KMS-11 (cell line): ENCODE results near the gene PDCD1.

Experiments used
- H2AFZ ChIP-seq: fragments of 200-600 bp; sonication (generic); 2 replicates; pipeline ENCODE4 v1.6.1; 2016; ENCODE audit warnings: antibody characterized with exemption, mixed run types, low read depth
- H3K27ac ChIP-seq: fragments of 200-600 bp; sonication (generic); 2 replicates; pipeline ENCODE4 v1.6.1; 2016; ENCODE audit warnings: mild to moderate bottlenecking, mixed run types
- H3K27me3 ChIP-seq: fragments of 200-600 bp; sonication (generic); 2 replicates; pipeline ENCODE4 v1.6.1; 2017; ENCODE audit warnings: mild to moderate bottlenecking, low read depth, mixed run types, moderate library complexity; ENCODE audit not compliant: insufficient read depth
- H3K36me3 ChIP-seq: fragments of 200-600 bp; sonication (generic); 2 replicates; pipeline ENCODE4 v1.6.1; 2017; ENCODE audit warnings: mild to moderate bottlenecking, mixed run types; ENCODE audit not compliant: insufficient read depth
- H3K4me1 ChIP-seq: fragments of 200-600 bp; sonication (generic); 2 replicates; pipeline ENCODE4 v1.6.1; 2016; ENCODE audit warnings: mild to moderate bottlenecking, low read depth, mixed run types; ENCODE audit not compliant: poor library complexity, severe bottlenecking
- H3K4me2 ChIP-seq: fragments of 200-600 bp; sonication (generic); 2 replicates; pipeline ENCODE4 v1.7.0; 2016; ENCODE audit warnings: mild to moderate bottlenecking, mixed run types
- H3K4me3 ChIP-seq: fragments of 200-600 bp; sonication (generic); IDR thresholded peaks from 2 replicates; pipeline ENCODE4 v1.6.1; 2017; ENCODE audit warnings: low read depth, low read length, mixed read lengths; ENCODE audit not compliant: insufficient read depth
- H3K79me2 ChIP-seq: fragments of 200-600 bp; sonication (generic); 2 replicates; pipeline ENCODE4 v1.6.1; 2016; ENCODE audit warnings: low read depth, mixed run types; ENCODE audit not compliant: insufficient read depth
- H3K9ac ChIP-seq: fragments of 200-600 bp; sonication (generic); 2 replicates; pipeline ENCODE4 v1.6.1; 2016; ENCODE audit warnings: mild to moderate bottlenecking, mixed run types
- H4K20me1 ChIP-seq: fragments of 200-600 bp; sonication (generic); 2 replicates; pipeline ENCODE4 v1.6.1; 2016; ENCODE audit warnings: mild to moderate bottlenecking, mixed run types; ENCODE audit not compliant: insufficient read depth
- CTCF ChIP-seq: fragments of 200-600 bp; sonication (generic); conservative IDR thresholded peaks from 2 replicates; pipeline ENCODE4 v1.6.1; 2017; ENCODE audit warnings: low read depth, mild to moderate bottlenecking, antibody characterized with exemption, low read length, moderate library complexity, mixed read lengths

PDCD1 gene

GRCh38 chr2:241874277-241874925 lies 15.7 kb upstream of the PDCD1 start:
- no peak overlapping the region for H2AFZ ChIP-seq
- H3K27ac ChIP-seq = no peak overlapping the region
- no peaks in the 10 kb centered on the region for H3K36me3 ChIP-seq
- H3K4me3 ChIP-seq = no peak overlapping the region
- H3K27me3 ChIP-seq = peaks cover 12% of the 10 kb centered on the region; the same call in 1 of the 2 replicates
- H4K20me1 ChIP-seq = no peaks in the 10 kb centered on the region
- H3K79me2 ChIP-seq = no peaks in the 10 kb centered on the region
- no peak overlapping the region for H3K4me2 ChIP-seq
- H3K9ac ChIP-seq = no peak overlapping the region
- TF ChIP-seq CTCF = no peak
- peaks cover 3% of the 10 kb centered on the region for H3K4me1 ChIP-seq

- Histone ChIP-seq H3K4me3 (no peak overlapping the region), H4K20me1 (no peaks in the 10 kb centered on the region), H3K9ac (no peak overlapping the region), H3K27me3 (peaks cover 17% of the 10 kb centered on the region; the same call in 1 of the 2 replicates), H3K4me2 (no peak overlapping the region), H2AFZ (no peak overlapping the region), H3K27ac (no peak overlapping the region), H3K79me2 (no peaks in the 10 kb centered on the region), H3K36me3 (no peaks in the 10 kb centered on the region), H3K4me1 (peaks cover 3% of the 10 kb centered on the region)
- TF ChIP-seq CTCF = no peak
Observed at GRCh38 chr2:241873803-241874110, 15.1 kb upstream of the PDCD1 start.

- Histone ChIP-seq H3K4me1 (peaks cover 2% of the 10 kb centered on the region), H3K4me3 (no peak overlapping the region), H3K27me3 (peaks cover 22% of the 10 kb centered on the region; the same call in 1 of the 2 replicates), H2AFZ (no peak overlapping the region), H4K20me1 (no peaks in the 10 kb centered on the region), H3K36me3 (no peaks in the 10 kb centered on the region), H3K4me2 (no peak overlapping the region), H3K27ac (no peak overlapping the region), H3K79me2 (no peaks in the 10 kb centered on the region), H3K9ac (no peak overlapping the region)
- no peak for TF ChIP-seq CTCF
Observed at GRCh38 chr2:241873081-241873802, 14.5 kb upstream of the PDCD1 start.

- Histone ChIP-seq H3K36me3 (no peaks in the 10 kb centered on the region), H3K4me1 (no peaks in the 10 kb centered on the region), H3K27me3 (peaks cover 26% of the 10 kb centered on the region; the same call in 1 of the 2 replicates), H4K20me1 (no peaks in the 10 kb centered on the region), H3K79me2 (no peaks in the 10 kb centered on the region), H3K9ac (no peak overlapping the region), H3K27ac (no peak overlapping the region), H3K4me2 (no peak overlapping the region), H3K4me3 (no peak overlapping the region), H2AFZ (no peak overlapping the region)
- TF ChIP-seq CTCF = no peak
Observed at GRCh38 chr2:241872313-241872642, 13.6 kb upstream of the PDCD1 start.
